Measurements from ENCODE around the gene ZNF638. TPM values are rescaled to one million over a fixed set of nuclear protein-coding genes. Genes with fewer than 3 reads are reported as not detected.

The ZNF638 gene
- total and polyA plus RNA-seq, 10 of the 15 experiments (the other 5 are each of a cell fraction or from before 2014, with no cell fraction given) = 37.6 to 133 (median 64.5) TPM

GRCh38 chr2:71460056-71460455 lies 128.5 kb downstream of the ZNF638 start:
- no peak for ATAC-seq
- DNase-seq (ENCODE audit: low read depth, low spot score) = no peak
- BruUV-seq (replicated peaks) = no TSS peak
- no peak overlapping the region for H3K4me2 ChIP-seq (ENCODE audit: control insufficient read depth, insufficient read depth)
- RAD21 ChIA-PET (ENCODE audit: unreplicated experiment) = no interaction called here
- no peaks in the 10 kb centered on the region; a peak in 3 of 4 replicates for H3K27me3 ChIP-seq (replicated peaks in 1 of 2; ENCODE audit: control insufficient read depth in 2 of 2, insufficient read depth in 2 of 2, low read length in 1 of 2)
- no peak for FAIRE-seq
- no peak overlapping the region for H3K27ac ChIP-seq (ENCODE audit: control insufficient read depth, insufficient read depth)
- H3K4me3 ChIP-seq = no peak overlapping the region
- intact Hi-C loops (cut with micrococcal nuclease; ENCODE audit: unreplicated experiment) (no loop called here), in situ Hi-C loops (cut with MboI) (no loop called here)
- 60% methylated on average over 6 of the region's 6 CpGs for WGBS (ENCODE audit: insufficient coverage, insufficient replicate concordance, low lambda C conversion rate, missing lambda C conversion rate)
- no peaks in the 10 kb centered on the region for H3K4me1 ChIP-seq (ENCODE audit: control insufficient read depth, insufficient read depth, low read length)
- no peaks in the 10 kb centered on the region for H3K79me2 ChIP-seq (ENCODE audit: control insufficient read depth, insufficient read depth, low read length)
- CTCF ChIA-PET = interaction anchor here (0.9 to 3.0 kb wide), 8 partner anchors 12 to 359 kb away, joined by 3 to 12 read pairs (median 3); no protein-coding TSS in a partner anchor
- H3K36me3 ChIP-seq (ENCODE audit: control insufficient read depth in 2 of 2, insufficient read depth in 2 of 2, low read length in 1 of 2) = no peaks in the 10 kb centered on the region
- POLR2A ChIA-PET = no interaction called here
- no peak overlapping the region for H2AFZ ChIP-seq (ENCODE audit: control insufficient read depth, low read depth, low read length)
- H4K20me1 ChIP-seq (ENCODE audit: control insufficient read depth, insufficient read depth) = no peaks in the 10 kb centered on the region
- H3K9me3 ChIP-seq (replicated peaks; ENCODE audit: control insufficient read depth, insufficient read depth, low read length) = peaks cover 5% of the 10 kb centered on the region; the same call in 1 of the 3 replicates
- H3K9ac ChIP-seq (ENCODE audit: control insufficient read depth, insufficient read depth, low read length) = no peak overlapping the region
- SMC1A ChIA-PET (ENCODE audit: uncharacterized antibody, unreplicated experiment) = interaction anchor here (1.3 to 1.6 kb wide), 2 partner anchors 9 to 17 kb away, joined by 3 to 4 read pairs; no protein-coding TSS in a partner anchor
- no peak for TF ChIP-seq RELA (IDR thresholded peaks at IDR 0.05; ENCODE audit: borderline replicate concordance, partially characterized antibody)
- TF ChIP-seq SREBF2 (IDR thresholded peaks at IDR 0.05; ENCODE audit: low read length) = no peak
- no peak for TF ChIP-seq POLR2AphosphoS5 (IDR thresholded peaks at IDR 0.05; ENCODE audit: low read length)
- TF ChIP-seq SIN3A (IDR thresholded peaks at IDR 0.05; ENCODE audit: low read depth, low read length) = no peak
- no peak for TF ChIP-seq HDGF (IDR thresholded peaks at IDR 0.05)
- no peak for TF ChIP-seq E4F1 (IDR thresholded peaks at IDR 0.05; ENCODE audit: borderline replicate concordance, partially characterized antibody)
- TF ChIP-seq USF2 (IDR thresholded peaks at IDR 0.05; ENCODE audit: borderline replicate concordance, low read depth, low read length) = no peak
- TF ChIP-seq CBX5 (IDR thresholded peaks at IDR 0.05; ENCODE audit: low read depth) = no peak
- TF ChIP-seq RBBP5 (conservative IDR thresholded peaks at IDR 0.05) = no peak
- no peak for TF ChIP-seq SP1 (IDR thresholded peaks at IDR 0.05; ENCODE audit: low read depth, low read length)
- no peak for TF ChIP-seq CREM (IDR thresholded peaks at IDR 0.05; ENCODE audit: low read depth)
- TF ChIP-seq HSF1 (IDR thresholded peaks at IDR 0.05; ENCODE audit: low read depth, low read length) = no peak
- TF ChIP-seq EP300 (IDR thresholded peaks at IDR 0.05; ENCODE audit: borderline replicate concordance in 1 of 2, control insufficient read depth in 1 of 2, low read depth in 2 of 2, low read length in 2 of 2) = no peak
- TF ChIP-seq SREBF1 (IDR thresholded peaks at IDR 0.05; ENCODE audit: low read length) = no peak
- no peak for TF ChIP-seq PKNOX1 (IDR thresholded peaks at IDR 0.05)
- no peak for TF ChIP-seq RFX5 (IDR thresholded peaks at IDR 0.05; ENCODE audit: low read depth, low read length)

Measured in GM12878 (cell line).